Dendritic cell treated with granulocyte-macrophage colony-stimulating factor and Interleukin-4, amounts not matched to agents 40 ng/mL and 50 ng/mL, for 4 days (primary cell): ENCODE results near the gene CEP250.
"Not testable (repeated sequence)": the region's sequence is repeated elsewhere in the genome, so short reads cannot be mapped to it uniquely, and the experiment has no call there.

ENCODE experiments used
- H3K27ac Mint-ChIP-seq: one replicate; pipeline ENCODE4 v1.8.0; 2022; ENCODE audit warnings: mild to moderate bottlenecking, mixed read lengths
- H3K27me3 Mint-ChIP-seq: one replicate; pipeline ENCODE4 v1.8.0; 2022; ENCODE audit warnings: mild to moderate bottlenecking, mixed read lengths
- H3K36me3 Mint-ChIP-seq: one replicate; pipeline ENCODE4 v1.8.0; 2022; ENCODE audit warnings: low read depth, mixed read lengths
- H3K4me1 Mint-ChIP-seq: one replicate; pipeline ENCODE4 v1.8.0; 2022; ENCODE audit warnings: low read depth, mixed read lengths
- H3K4me3 Mint-ChIP-seq: one replicate; pipeline ENCODE4 v1.8.0; 2022; ENCODE audit warnings: mild to moderate bottlenecking, moderate library complexity, mixed read lengths
- H3K9me3 Mint-ChIP-seq: one replicate; pipeline ENCODE4 v1.8.0; 2022; ENCODE audit warnings: mixed read lengths
- intact Hi-C: fragments of 100-400 bp; cut with micrococcal nuclease; formaldehyde crosslinking; loops from one replicate; pipeline ENCODE4 v1.15.0; 2022

The CEP250 gene

GRCh38 chr20:35541118-35541782 lies 85.9 kb downstream of the CEP250 start:
- H3K36me3 Mint-ChIP-seq = peaks cover 22% of the 10 kb centered on the region
- no peaks in the 10 kb centered on the region for H3K9me3 Mint-ChIP-seq
- intact Hi-C loops = loop anchor here (2.0 kb wide), 1 partner anchor 86 kb away; the partner anchor contains the start of gene CEP250
- no peaks in the 10 kb centered on the region for H3K27me3 Mint-ChIP-seq
- H3K27ac Mint-ChIP-seq = peak overlapping the region; percentile 86
- H3K4me3 Mint-ChIP-seq = peak overlapping the region; percentile 91
- peaks cover 5% of the 10 kb centered on the region for H3K4me1 Mint-ChIP-seq

- H3K27ac Mint-ChIP-seq = peak within 1 kb of the TSS; percentile 86
- peaks cover 5% of the 10 kb centered on the region for H3K4me1 Mint-ChIP-seq
- no peaks in the 10 kb centered on the region for H3K27me3 Mint-ChIP-seq
- intact Hi-C loops = loop anchor here (1.0 to 2.0 kb wide), 2 partner anchors 74 to 87 kb away; partner anchors contain the start of gene CEP250
- peak within 1 kb of the TSS; percentile 91 for H3K4me3 Mint-ChIP-seq
- H3K9me3 Mint-ChIP-seq = no peaks in the 10 kb centered on the region
- H3K36me3 Mint-ChIP-seq = peaks cover 22% of the 10 kb centered on the region
Observed at GRCh38 chr20:35541783-35542662, 86.6 kb downstream of the CEP250 start, which contains the start of gene ERGIC3. TSS of gene ERGIC3 (plus strand) at chr20:35542078. CDS start at chr20:35542098, 20 bp downstream.

DNA sequence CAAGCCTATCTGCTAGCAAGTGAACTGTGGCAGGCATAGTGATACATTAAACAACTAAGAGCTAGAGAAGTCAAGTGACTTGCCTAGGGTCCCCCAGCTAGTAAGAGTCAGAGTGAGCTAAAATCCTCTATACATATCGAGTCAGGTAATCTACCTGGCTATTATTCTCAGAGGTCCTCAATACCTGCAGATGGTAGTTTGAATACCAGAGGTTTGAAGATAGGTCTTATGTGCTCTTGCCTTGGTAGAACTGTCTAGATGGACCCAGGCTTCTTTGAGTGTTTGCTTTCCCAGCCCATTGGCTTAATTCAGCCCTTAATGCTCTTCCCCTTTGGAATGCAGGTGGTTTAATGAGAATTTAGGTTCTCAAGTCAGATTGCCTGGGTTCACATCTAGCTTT lies 87.6 kb downstream of the CEP250 start:
- intact Hi-C loops = loop anchor here (1.0 kb wide), 1 partner anchor 73 kb away; no protein-coding TSS in a partner anchor
- peaks cover 5% of the 10 kb centered on the region for H3K4me1 Mint-ChIP-seq
- no peak overlapping the region for H3K27ac Mint-ChIP-seq
- no peaks in the 10 kb centered on the region for H3K27me3 Mint-ChIP-seq
- peaks cover 22% of the 10 kb centered on the region for H3K36me3 Mint-ChIP-seq
- H3K9me3 Mint-ChIP-seq = no peaks in the 10 kb centered on the region
- H3K4me3 Mint-ChIP-seq = peak overlapping the region; percentile 91

DNA sequence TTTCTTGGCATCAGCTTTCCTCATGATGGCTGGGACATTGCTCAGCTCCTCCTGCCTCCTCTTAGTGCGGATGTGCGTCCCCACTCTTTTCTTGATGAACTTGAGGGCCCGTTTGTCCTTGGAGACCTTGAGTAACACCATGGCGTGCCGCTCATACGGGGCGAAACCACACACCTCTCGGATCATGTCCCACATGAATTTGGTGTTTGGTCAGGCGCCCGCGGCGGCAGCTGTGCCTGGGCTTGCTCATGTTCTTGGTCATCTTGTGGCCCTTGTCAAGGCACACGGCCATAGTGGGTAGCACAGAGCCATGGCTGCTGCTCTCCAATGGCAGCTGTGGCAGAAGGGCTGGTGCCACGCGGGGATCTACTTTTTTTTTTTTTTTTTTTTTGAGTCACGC lies 89.0 kb downstream of the CEP250 start:
- Mint-ChIP-seq H3K27ac (no peak overlapping the region), H3K36me3 (peaks cover 30% of the 10 kb centered on the region), H3K9me3 (no peaks in the 10 kb centered on the region), H3K4me1 (peaks cover 5% of the 10 kb centered on the region), H3K27me3 (no peaks in the 10 kb centered on the region), H3K4me3 (no peak overlapping the region)
- intact Hi-C loops = no loop called here

DNA sequence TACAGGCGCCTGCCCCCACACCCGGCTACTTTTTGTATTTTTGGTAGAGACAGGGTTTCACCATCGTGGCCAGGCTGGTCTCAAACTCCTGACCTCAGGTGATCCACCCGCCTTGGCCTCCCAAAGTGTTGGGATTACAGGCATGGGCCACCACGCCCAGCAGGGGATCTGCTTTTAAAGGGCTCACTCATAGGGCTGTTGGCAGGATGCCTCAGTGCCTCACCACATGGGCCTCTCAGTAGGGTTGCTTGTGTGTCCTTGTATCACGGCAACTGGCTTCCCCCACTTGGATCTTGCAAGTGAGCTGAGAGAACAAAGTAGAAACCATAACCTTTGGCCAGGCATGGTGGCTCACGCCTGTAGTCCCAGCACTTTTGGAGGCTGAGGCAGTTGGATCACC lies 89.5 kb downstream of the CEP250 start:
- not testable (repeated sequence) for H3K4me3 Mint-ChIP-seq

DNA sequence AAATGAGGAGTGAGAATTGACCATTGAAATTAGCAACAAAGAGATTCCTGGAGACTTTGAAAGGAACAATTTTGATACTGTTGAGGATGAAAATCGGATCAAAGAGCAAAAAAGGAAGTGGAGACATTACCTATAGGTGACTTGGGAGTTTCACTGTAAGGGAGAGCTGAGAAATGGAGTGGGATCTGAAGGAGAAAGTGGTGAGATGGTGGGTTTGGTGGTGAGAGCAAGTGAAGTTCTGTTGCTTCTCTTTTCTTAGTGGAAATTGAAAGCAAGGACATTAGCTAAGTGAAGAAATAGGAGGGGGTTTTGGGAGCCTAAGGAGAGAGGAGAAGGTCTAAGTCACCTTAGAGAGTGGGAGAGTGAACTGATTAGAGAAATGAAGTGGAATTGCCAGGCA lies 90.7 kb downstream of the CEP250 start:
- intact Hi-C loops = no loop called here
- no peaks in the 10 kb centered on the region for H3K9me3 Mint-ChIP-seq

More for the DNA sequence above, 89.5 kb downstream of the CEP250 start:
- H3K27ac Mint-ChIP-seq, intact Hi-C loops, H3K9me3 Mint-ChIP-seq, H3K4me1 Mint-ChIP-seq, H3K27me3 Mint-ChIP-seq: not testable (repeated sequence)
- H3K36me3 Mint-ChIP-seq = peaks cover 30% of the 10 kb centered on the region

DNA sequence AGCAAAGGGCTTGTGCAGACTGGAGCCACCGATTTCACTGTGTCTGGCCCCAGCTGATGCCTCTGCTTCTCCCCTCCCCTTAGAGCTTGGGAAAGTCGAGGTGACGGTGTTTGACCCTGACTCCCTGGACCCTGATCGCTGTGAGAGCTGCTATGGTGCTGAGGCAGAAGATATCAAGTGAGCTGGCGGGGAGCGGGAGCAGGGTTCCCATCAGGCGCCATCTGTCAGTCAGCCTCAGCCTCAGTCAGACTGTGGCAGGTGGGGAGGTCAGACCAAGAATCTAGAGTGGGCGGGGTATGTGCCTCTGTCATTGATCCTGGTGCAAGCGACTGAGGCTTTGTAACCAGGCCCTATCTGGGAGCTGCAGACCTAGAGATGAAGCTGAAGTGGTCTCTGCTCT lies 91.9 kb downstream of the CEP250 start:
- Mint-ChIP-seq H3K4me3 (no peak overlapping the region), H3K36me3 (peaks cover 24% of the 10 kb centered on the region), H3K27me3 (no peaks in the 10 kb centered on the region), H3K4me1 (peaks cover 5% of the 10 kb centered on the region), H3K9me3 (no peaks in the 10 kb centered on the region), H3K27ac (no peak overlapping the region)
- intact Hi-C loops = no loop called here

More for the DNA sequence above, 90.7 kb downstream of the CEP250 start:
- Mint-ChIP-seq H3K4me1 (peaks cover 5% of the 10 kb centered on the region), H3K27me3 (no peaks in the 10 kb centered on the region), H3K4me3 (no peak overlapping the region), H3K36me3 (peaks cover 30% of the 10 kb centered on the region), H3K27ac (no peak overlapping the region)

DNA sequence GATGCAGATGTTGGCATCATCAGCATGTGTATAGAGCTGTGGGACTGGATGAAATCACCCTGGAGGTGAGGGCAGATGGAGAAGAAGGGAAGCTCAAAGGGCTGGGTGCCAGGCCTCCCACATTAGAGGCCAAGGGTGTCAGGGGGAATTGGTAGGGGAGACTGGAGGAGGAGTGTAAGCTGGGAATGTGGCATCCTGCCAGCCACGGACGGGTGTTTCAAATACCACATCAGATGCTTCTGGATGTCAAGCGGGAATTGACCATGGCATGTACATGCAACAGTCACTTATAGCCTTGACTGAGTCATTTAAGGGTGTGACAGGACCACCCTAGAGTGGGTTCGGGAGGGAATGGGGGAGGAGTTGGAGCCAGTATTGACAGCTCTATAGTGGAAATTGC lies 96.1 kb downstream of the CEP250 start:
- H3K9me3 Mint-ChIP-seq = no peaks in the 10 kb centered on the region
- H3K36me3 Mint-ChIP-seq = peaks cover 9% of the 10 kb centered on the region
- intact Hi-C loops = no loop called here
- H3K4me1 Mint-ChIP-seq = no peaks in the 10 kb centered on the region
- no peaks in the 10 kb centered on the region for H3K27me3 Mint-ChIP-seq
- no peak overlapping the region for H3K4me3 Mint-ChIP-seq
- no peak overlapping the region for H3K27ac Mint-ChIP-seq

DNA sequence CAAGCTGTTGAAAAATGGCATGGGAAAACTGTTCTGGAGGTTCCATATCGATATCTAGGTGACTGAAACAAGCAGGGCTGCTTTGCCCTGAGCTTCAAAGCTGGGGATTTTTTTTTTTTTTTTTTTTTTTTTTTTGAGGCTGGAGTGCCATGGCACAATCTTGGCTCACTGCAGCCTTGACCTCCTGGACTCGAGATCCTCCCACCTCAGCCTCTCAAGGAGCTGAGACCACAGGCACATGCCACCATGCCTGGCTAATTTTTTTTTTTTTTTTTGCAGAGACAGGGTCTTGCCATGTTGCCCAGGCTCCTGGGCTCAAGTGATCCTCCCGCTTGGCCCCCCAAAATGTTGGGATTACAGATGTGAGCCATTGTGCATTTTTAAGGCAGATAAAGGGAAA lies 97.5 kb downstream of the CEP250 start:
- no peaks in the 10 kb centered on the region for H3K27me3 Mint-ChIP-seq
- intact Hi-C loops = no loop called here
- H3K27ac Mint-ChIP-seq = no peak overlapping the region
- peaks cover 9% of the 10 kb centered on the region for H3K36me3 Mint-ChIP-seq
- no peaks in the 10 kb centered on the region for H3K9me3 Mint-ChIP-seq
- no peaks in the 10 kb centered on the region for H3K4me1 Mint-ChIP-seq
- H3K4me3 Mint-ChIP-seq = no peak overlapping the region

DNA sequence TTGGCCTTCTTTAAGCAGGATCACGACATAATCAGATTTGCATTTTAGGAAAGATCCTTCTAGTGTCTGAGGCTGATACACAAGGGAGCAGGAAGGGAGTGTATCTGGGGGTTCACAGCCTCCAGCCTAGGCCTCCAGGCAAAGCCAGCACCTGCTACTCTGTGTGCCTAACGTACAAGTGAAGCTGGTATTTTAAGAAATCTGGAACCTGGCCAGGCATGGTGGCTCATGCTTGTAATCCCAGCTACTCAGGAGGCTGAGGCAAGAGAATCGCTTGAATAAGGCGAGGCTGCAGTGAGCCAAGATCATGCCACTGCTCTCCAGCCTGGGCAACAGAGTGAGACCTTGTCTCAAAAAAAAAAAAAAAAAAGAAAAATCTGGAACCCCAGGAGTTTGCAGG lies 100.1 kb downstream of the CEP250 start:
- H3K27ac Mint-ChIP-seq, H3K4me1 Mint-ChIP-seq, H3K4me3 Mint-ChIP-seq, H3K27me3 Mint-ChIP-seq, H3K9me3 Mint-ChIP-seq, H3K36me3 Mint-ChIP-seq, intact Hi-C loops: not testable (repeated sequence)

DNA sequence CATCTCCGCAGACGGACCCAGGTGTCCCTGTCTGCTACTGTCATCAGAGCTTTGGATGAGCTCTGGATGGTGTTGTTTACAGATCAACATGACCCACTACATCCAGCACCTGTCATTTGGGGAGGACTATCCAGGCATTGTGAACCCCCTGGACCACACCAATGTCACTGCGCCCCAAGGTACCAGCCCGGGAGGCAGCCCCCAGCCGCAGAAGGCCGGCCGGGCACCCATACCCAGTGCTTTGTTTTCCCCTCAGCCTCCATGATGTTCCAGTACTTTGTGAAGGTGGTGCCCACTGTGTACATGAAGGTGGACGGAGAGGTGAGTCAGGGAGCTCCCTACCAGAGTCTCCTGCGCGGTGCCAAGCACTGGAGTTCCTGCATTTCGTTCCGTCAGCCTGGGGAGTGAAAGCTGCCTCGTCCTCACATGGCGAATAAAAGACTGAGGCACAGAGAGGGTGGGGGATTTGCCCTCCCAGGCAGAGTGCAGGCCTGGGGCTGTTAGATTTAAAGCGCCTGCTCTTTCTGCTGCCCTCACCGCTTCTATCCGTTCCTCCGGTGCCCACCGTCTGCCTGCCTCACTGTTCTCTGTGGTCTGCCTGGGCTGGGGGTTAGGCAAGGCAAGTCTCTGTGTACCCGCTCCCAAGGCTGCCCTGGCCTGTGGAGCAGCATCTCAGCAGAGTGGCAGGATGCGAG lies 100.7 kb downstream of the CEP250 start:
- intact Hi-C loops = no loop called here
- Mint-ChIP-seq H3K9me3 (no peaks in the 10 kb centered on the region), H3K36me3 (no peaks in the 10 kb centered on the region), H3K4me3 (no peak overlapping the region), H3K4me1 (no peaks in the 10 kb centered on the region), H3K27ac (no peak overlapping the region), H3K27me3 (no peaks in the 10 kb centered on the region)

DNA sequence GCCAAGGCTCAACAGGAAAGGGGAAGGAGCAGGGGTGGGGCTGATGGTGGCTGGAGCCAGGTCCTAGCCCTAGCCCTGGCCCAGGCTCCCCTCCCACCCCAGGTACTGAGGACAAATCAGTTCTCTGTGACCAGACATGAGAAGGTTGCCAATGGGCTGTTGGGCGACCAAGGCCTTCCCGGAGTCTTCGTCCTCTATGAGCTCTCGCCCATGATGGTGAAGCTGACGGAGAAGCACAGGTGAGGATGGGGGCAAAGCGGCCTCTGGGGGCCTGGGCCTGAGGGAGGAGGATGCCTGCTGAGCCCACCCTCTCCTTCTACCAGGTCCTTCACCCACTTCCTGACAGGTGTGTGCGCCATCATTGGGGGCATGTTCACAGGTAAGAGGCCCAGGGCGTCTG lies 101.5 kb downstream of the CEP250 start:
- no peaks in the 10 kb centered on the region for H3K4me1 Mint-ChIP-seq
- H3K27me3 Mint-ChIP-seq = no peaks in the 10 kb centered on the region
- H3K4me3 Mint-ChIP-seq = no peak overlapping the region
- H3K27ac Mint-ChIP-seq = no peak overlapping the region
- intact Hi-C loops = no loop called here
- no peaks in the 10 kb centered on the region for H3K36me3 Mint-ChIP-seq
- no peaks in the 10 kb centered on the region for H3K9me3 Mint-ChIP-seq

- Mint-ChIP-seq H3K27me3 (no peaks in the 10 kb centered on the region), H3K36me3 (no peaks in the 10 kb centered on the region), H3K9me3 (no peaks in the 10 kb centered on the region), H3K4me3 (no peak overlapping the region), H3K4me1 (no peaks in the 10 kb centered on the region), H3K27ac (no peak overlapping the region)
- intact Hi-C loops = no loop called here
Observed at GRCh38 chr20:35558451-35558850, 103.1 kb downstream of the CEP250 start.
